GM18951 (cell line): ENCODE measurements around the gene TYMP.

Experiments used
- POLR2A ChIP-seq: IDR thresholded peaks from 4 replicates; pipeline ENCODE4 v1.6.1; 2011; ENCODE audit warnings: mild to moderate bottlenecking; ENCODE audit not compliant: insufficient read length, insufficient read depth; ENCODE audit errors: extremely low read depth
- in situ Hi-C: fragments of 300-500 bp; cut with MboI; formaldehyde crosslinking; loops from one replicate; pipeline ENCODE4 v1.12.0; 2022; ENCODE audit warnings: low sequenced_read_pairs, mixed read lengths, inconsistent platforms; ENCODE audit not compliant: unreplicated experiment

Gene TYMP

DNA sequence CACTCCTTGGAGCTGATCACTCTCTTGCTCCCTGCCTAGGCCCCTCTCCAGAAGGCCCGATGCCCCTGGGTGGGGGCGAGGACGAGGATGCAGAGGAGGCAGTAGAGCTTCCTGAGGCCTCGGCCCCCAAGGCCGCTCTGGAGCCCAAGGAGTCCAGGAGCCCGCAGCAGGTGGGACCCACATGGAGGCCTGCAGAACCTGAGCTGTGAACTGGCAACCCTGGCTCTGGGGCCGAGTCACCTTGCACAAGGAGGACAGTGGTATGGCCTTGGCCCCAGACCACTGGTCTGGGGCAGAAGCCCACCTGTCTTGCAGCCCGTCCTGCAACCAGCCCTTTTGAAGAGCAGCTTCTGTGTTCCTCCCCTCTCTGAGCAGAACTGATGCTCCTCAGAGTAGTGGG, 10.7 kb downstream of the TYMP start:
- in situ Hi-C loops, result no loop called here
- no peak for TF ChIP-seq POLR2A

DNA sequence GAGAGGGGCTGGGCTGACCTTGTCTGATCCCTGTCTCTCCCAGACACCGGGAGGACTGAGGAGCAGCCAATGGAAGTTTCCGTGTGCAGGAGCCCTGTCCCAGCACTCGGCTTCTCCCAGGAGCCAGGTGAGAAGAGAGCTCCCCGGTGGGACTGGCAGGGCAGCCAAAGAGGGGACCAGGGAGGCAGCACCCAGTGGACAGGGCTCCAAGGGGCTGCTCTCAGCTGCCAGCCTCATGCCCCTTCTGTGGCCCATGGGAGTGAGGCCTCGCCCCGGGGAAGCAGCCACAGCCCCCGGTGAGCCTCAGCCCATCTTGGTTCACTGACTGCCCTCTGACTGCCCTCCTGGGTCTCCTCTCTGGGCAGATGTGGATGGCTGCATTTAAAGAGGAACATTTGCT, 11.2 kb downstream of the TYMP start:
- TF ChIP-seq POLR2A, result no peak
- in situ Hi-C loops, result no loop called here

DNA sequence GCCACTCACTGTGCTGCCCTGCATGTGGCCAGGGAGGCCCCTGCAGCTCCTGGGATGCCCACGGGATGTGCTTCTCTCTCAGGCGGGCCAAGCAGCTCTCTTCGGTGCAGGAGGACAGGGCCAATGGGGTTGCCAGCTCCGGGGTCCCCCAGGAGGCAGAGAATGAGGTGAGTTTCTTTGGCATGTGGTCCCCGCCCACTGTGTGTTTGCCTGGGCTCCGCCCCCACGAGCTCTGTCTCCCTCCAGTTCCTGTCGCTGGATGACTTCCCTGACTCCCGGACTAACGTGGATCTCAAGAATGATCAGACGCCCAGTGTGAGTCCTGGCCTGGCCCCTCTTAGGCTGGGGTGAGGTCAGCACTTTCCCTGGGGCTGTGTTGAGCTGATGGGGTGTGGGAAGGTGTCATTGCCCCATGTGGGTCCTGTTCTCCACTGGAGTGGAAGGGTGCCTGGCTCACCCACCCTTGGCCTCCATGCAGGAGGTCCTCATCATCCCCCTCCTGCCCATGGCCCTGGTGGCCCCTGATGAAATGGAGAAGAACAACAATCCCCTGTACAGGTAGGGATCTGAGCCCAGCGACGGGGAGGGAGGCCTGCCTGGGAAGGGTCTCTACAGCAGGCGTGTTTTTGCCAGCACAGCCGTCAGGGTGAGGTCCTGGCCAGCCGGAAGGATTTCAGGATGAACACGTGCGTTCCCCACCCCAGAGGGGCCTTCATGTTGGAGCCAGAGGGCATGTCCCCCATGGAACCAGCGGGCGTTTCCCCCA, 12.1 kb downstream of the TYMP start:
- in situ Hi-C loops, result no loop called here
- TF ChIP-seq POLR2A, result no peak

DNA sequence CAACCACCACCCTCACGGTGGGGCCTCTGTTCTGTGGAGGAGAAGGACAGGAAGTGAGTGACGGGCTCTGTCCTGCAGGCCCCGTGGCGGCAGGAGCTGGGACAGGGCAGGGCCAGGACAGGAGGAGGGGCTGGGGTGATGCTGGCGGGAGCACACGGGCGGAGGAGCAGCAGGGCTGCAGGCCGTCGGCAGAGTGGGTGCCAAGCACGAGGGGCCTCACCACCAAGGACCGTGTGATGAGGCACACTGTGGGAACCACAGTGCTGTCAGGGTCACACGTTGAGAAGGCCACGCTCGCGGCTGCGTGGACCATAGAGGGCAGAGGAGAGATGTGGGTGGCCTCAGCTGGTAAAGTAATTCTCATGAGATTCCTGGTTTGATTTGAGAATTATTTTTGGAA, 12.9 kb downstream of the TYMP start:
- in situ Hi-C loops, result no loop called here
- no peak for TF ChIP-seq POLR2A

DNA sequence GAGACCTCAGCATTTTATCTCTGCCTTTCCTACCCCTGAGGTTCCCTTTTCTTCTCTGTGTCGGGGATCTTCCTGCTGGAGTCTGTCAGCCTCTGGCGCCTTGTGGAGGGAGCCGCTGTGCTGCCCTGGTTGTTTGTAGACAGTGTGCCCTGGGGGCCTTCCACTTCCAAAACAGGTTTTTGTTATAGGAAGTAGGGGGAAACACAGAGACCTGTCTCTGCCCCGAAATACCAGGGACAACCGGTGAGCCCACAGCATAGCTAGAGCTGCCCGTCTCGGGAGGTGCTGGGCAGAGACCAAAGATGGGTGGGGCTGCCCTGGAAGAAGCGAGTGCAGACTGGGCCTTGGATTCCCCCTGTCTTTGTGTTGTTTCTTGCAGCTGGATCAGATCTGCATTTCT, 13.7 kb downstream of the TYMP start:
- in situ Hi-C loops, result no loop called here

DNA sequence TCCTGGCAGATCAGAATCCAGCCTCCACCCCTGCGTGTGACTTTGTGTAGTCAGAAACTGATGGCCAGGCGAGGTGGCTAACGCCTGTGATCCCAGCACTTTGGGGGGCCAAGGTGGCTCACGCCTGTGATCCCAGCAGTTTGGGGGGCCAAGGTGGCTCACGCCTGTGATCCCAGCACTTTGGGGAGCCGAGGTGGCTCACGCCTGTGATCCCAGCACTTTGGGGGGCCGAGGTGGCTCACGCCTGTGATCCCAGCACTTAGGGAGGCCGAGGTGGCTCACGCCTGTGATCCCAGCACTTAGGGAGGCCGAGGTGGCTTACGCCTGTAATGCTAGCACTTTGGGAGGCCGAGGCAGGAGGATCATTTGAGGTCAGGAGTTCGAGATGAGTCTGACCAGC, 16.6 kb downstream of the TYMP start:
- in situ Hi-C loops, result no loop called here
- no peak for TF ChIP-seq POLR2A

More for the DNA sequence above, 13.7 kb downstream of the TYMP start:
- TF ChIP-seq POLR2A, result no peak

DNA sequence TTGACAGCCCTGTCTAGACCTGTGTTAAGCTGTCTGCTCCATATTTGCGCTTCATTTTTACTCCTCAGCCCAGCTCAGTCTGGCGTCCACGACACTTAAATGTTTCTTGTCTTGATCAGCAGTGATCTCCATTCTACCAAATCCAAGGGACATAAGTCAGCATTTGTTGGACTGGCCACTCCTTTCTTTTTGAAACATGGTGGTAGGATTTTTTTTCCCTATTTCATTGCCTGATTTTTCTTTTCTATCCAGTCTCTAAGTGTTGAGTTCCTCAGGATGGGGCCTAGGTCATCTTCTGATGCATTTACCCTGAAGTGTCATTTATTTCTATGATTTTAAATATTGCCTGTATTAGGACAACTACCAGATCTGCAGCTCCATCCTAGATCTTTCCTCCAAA, 20.9 kb downstream of the TYMP start:
- in situ Hi-C loops, result loop anchor here (10.0 kb wide), 1 partner anchor 234 kb away; the partner anchor contains the start of gene MAPK11
- no peak for TF ChIP-seq POLR2A

DNA sequence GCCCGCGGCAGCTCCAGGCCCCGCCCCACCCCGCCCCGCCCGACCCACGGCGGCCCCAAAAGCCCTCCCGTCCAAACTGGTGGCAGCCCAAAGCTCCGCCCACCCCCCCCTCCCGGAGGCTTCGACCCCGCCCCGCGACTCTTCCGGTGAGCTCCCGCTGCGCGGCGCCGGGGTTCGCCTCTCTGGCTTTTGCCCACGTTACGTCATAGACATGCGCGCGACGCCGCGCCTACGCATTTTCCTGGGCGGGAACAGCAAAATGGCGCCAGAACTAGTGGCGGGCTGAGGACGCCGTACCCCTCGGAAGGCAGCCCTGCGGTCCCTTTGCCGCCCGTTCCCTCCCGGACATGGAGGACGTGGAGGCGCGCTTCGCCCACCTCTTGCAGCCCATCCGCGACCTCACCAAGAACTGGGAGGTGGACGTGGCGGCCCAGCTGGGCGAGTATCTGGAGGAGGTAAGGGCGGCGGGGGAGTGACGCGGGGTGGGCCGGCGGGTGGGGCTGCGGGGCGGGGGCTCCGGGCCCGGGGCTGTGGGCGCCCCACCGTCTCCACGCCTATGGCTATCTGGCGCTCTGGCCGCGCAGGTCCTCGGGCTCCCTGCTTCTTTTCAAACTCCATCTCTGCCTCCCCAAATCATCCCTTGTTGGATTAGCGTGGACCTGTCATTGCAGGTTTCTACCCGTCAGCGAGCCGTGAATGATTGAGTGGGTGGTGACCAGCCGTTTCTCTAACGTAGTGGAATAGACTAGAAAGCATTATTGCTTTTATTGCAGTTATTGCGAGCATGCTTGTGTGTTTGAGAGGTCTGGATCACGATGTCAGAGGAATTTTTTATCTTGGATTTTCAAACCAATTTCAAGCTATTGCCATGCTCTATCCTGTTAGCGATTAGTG, 21.6 kb downstream of the TYMP start, which contains the start of gene NCAPH2:
Gene NCAPH2 (plus strand): TSS at position 234 of the 894 bp plus-strand sequence. CDS start 114 bp downstream, at position 348.
- peak; percentile 87 for TF ChIP-seq POLR2A

DNA sequence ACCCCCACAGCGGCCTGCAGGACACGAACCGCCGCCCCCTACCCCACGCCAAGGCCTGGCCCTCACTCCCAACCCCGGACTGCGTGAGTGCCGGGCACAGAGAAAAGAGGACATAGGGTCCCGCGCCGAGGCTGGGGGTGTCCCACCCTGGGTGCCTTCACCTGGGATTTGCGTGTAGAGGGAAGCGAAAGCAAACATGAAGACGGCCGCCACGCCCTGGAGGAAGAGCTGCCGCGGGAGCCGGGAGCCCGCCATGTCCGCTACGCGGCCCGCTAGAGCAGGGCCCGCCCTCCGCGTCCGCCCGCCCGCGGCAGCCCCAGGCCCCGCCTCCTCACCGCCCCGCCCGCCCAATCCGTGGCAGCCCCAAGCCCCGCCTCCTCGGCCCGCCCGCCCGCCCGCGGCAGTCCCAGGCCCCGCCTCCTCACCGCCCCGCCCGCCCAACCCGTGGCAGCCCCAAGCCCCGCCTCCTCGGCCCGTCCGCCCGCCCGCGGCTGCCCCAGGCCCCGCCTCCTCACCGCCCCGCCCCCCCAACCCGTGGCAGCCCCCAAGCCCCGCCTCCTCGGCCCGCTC, 22.3 kb downstream of the TYMP start, which contains the start of gene LMF2:
Gene LMF2 (minus strand): TSS at position 282 of the 570 bp plus-strand sequence. CDS start 27 bp downstream, at position 255.
- in situ Hi-C loops, result loop anchor here (10.0 kb wide), 1 partner anchor 233 kb away; the partner anchor contains the start of gene MAPK11
- TF ChIP-seq POLR2A, result peak; percentile 80

More for the DNA sequence above, 21.6 kb downstream of the TYMP start, which contains the start of gene NCAPH2:
- in situ Hi-C loops, result loop anchor here (10.0 kb wide), 1 partner anchor 233 kb away; the partner anchor contains the start of gene MAPK11

DNA sequence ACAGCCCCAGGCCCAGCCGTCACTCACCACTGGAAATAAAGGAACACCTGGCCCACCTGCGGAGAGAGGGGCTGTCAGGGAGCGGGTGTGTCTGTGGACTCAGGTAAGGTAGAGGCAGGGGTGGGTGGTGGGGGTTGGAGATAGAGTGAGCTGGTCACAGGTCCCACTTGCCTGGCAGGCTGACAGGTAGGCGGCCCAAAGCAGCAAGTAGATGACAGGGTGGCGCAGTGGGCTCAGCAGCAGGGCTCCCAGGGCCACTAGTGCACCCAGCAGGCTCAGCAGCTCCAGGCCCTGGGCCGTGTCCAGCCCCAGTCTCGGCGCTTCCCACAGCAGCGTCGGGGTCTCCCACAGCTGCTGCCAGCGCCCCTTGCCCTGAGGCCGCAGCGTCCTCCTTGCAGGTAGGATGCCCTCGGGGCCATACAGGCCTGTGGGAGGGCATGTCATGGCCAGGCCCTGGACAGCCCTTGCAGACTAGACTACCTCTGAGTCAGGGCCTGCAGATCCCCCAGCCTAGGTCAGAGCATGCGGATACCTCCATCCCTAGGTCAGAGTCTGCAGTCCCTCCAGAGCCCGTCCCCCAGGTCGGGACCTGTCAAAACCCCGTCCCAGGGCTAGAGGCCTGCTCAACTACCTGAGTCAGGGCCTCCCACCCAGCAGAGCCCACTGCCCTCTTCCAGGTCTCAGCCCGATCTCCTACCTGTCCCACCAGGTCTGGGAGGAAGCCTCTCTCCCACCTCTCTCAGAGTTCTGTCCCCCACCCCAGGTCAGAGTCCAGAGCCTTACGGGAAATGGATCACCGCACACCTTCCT, 23.0 kb downstream of the TYMP start:
- no peak for TF ChIP-seq POLR2A
- in situ Hi-C loops, result loop anchor here (10.0 kb wide), 1 partner anchor 232 kb away; the partner anchor contains the start of gene MAPK11

DNA sequence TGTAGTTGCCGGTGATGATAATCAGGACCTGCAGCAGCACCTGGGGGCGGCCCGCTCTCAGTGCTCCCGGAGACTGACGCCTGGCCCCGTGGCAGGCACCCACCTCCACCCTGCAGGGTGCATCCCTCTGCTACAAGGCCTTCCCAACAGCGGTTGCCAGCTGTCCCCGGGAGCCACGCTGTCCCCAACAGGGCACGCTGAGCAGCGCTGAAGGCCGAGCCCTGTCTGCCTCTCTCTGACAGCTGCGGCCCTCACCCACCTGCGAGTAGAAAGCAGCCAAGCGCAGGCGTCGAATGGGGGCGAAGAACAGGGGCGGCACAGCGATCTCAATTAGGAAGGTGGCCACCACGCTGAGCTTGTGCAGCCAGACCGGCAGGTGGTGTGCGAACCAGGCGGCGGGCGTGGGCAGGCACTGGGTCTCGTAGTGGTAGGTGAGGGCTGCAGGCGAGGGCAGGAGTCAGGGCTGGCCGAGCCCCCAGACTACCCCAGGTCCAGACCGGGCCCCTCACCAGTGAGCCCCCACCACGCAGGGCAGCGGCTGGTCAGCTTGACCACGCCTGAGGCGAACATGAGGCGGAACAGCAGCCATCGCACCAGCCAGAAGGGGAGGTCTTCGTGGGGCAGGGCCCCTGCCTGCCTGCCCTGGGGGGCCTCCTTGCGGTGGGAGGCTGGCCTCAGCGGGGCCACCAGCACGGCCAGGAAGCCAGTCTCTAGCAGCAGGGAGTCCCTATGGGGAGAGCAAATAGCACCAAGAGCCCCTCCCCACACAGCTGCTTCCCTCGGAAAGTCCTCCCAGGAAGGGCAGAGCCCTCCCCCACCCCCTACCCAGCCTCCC, 23.8 kb downstream of the TYMP start:
- TF ChIP-seq POLR2A, result no peak
- in situ Hi-C loops, result loop anchor here (10.0 kb wide), 1 partner anchor 231 kb away; the partner anchor contains the start of gene MAPK11
